Measurements from ENCODE around the gene KIF25.

DNA sequence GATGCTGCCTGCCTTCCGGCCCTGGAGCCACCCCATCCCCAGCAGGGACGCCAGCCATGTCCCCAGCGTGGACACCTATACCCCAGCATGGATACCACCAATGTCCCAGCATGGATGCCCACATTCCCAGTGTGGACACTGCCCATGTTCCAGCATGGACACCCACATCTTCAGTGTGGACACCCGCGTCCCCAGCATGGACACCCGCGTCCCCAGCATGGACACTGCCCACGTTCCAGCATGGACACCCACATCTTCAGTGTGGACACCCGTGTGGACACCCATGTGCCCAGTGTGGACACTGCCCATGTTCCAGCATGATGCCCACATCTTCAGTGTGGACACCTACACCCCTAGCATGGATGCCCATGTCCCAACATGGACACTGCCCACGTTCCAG is 88.6 kb downstream of the KIF25 start:
- TF ChIP-seq, protein P1, sequence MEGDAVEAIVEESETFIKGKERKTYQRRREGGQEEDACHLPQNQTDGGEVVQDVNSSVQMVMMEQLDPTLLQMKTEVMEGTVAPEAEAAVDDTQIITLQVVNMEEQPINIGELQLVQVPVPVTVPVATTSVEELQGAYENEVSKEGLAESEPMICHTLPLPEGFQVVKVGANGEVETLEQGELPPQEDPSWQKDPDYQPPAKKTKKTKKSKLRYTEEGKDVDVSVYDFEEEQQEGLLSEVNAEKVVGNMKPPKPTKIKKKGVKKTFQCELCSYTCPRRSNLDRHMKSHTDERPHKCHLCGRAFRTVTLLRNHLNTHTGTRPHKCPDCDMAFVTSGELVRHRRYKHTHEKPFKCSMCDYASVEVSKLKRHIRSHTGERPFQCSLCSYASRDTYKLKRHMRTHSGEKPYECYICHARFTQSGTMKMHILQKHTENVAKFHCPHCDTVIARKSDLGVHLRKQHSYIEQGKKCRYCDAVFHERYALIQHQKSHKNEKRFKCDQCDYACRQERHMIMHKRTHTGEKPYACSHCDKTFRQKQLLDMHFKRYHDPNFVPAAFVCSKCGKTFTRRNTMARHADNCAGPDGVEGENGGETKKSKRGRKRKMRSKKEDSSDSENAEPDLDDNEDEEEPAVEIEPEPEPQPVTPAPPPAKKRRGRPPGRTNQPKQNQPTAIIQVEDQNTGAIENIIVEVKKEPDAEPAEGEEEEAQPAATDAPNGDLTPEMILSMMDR (IDR thresholded peaks at IDR 0.05) = no peak
- no peak for TF ChIP-seq EP300 (IDR thresholded peaks at IDR 0.05)
